SU-DHL-6 (cell line): ENCODE results near the gene NRP1.

ENCODE experiments used
- H2AFZ ChIP-seq: fragments of 200-600 bp; sonication (generic); 2 replicates; pipeline ENCODE4 v1.6.1; 2014; ENCODE audit warnings: low read depth, mild to moderate bottlenecking, moderate library complexity, mixed read lengths, antibody characterized with exemption, low read length; ENCODE audit not compliant: severe bottlenecking
- H3F3A ChIP-seq: fragments of 200-600 bp; shearing (Covaris generic); 2 replicates; pipeline ENCODE4 v1.6.0; 2016; ENCODE audit warnings: antibody characterized with exemption, mild to moderate bottlenecking; ENCODE audit not compliant: insufficient read depth
- H3K27ac ChIP-seq: fragments of 200-600 bp; sonication (generic); 2 replicates; pipeline ENCODE4 v1.5.1; 2016; ENCODE audit warnings: low read depth, mild to moderate bottlenecking, low read length, moderate library complexity, mixed read lengths
- H3K27me3 ChIP-seq: fragments of 200-600 bp; sonication (generic), shearing (Covaris generic); 2 replicates; pipeline ENCODE4 v1.6.0; 2014; ENCODE audit warnings: mild to moderate bottlenecking, low read length
- H3K36me3 ChIP-seq: fragments of 200-600 bp; sonication (generic); 2 replicates; pipeline ENCODE4 v1.6.1; 2014; ENCODE audit warnings: mild to moderate bottlenecking, low read length, mixed read lengths
- H3K4me2 ChIP-seq: fragments of 300-600, 200-600 bp; shearing (Covaris generic), sonication (generic); 2 replicates; pipeline ENCODE4 v1.6.0; 2014; ENCODE audit warnings: low read length, low read depth, mild to moderate bottlenecking; ENCODE audit not compliant: poor library complexity, severe bottlenecking
- H3K4me3 ChIP-seq: fragments of 200-600 bp; sonication (generic); 2 replicates; pipeline ENCODE4 v1.5.1; 2014; ENCODE audit warnings: antibody characterized with exemption, low read length, mild to moderate bottlenecking, mixed read lengths; ENCODE audit not compliant: insufficient read depth, poor library complexity, severe bottlenecking
- H3K79me2 ChIP-seq: fragments of 200-600 bp; sonication (generic); 2 replicates; pipeline ENCODE4 v1.6.1; 2014; ENCODE audit warnings: mild to moderate bottlenecking, low read length, moderate library complexity; ENCODE audit not compliant: insufficient read depth
- H3K9ac ChIP-seq: fragments of 200-600 bp; sonication (generic); 2 replicates; pipeline ENCODE4 v1.7.0; 2014; ENCODE audit warnings: mild to moderate bottlenecking, low read length
- H3K9me2 ChIP-seq: fragments of 200-600 bp; sonication (generic); replicated peaks from 2 replicates; pipeline ENCODE4 v1.6.1; 2014; ENCODE audit warnings: low read length; ENCODE audit not compliant: insufficient read depth
- H3K9me3 ChIP-seq: fragments of 200-600 bp; sonication (generic); 2 replicates; pipeline ENCODE4 v1.6.1; 2014; ENCODE audit warnings: low read length, mixed read lengths; ENCODE audit not compliant: insufficient read depth
- H4K20me1 ChIP-seq: fragments of 200-600 bp; sonication (generic); 2 replicates; pipeline ENCODE4 v1.6.1; 2014; ENCODE audit warnings: low read depth, mild to moderate bottlenecking, antibody characterized with exemption, low read length, moderate library complexity, mixed read lengths
- EZH2phosphoT487 ChIP-seq: fragments of 200-600 bp; sonication (generic), shearing (Covaris generic); conservative IDR thresholded peaks from 2 replicates; pipeline ENCODE4 v1.6.1; 2018; ENCODE audit warnings: mild to moderate bottlenecking, antibody characterized with exemption, low read length, moderate library complexity, mixed read lengths
- TF ChIP-seq, protein P1 (sequence below): fragments of 200-600 bp; sonication (generic); IDR thresholded peaks from one replicate; pipeline ENCODE4 v1.5.1; 2017; ENCODE audit warnings: antibody characterized with exemption, mild to moderate bottlenecking, low read length, moderate library complexity; ENCODE audit not compliant: insufficient read depth, poor library complexity, severe bottlenecking

Gene NRP1

DNA sequence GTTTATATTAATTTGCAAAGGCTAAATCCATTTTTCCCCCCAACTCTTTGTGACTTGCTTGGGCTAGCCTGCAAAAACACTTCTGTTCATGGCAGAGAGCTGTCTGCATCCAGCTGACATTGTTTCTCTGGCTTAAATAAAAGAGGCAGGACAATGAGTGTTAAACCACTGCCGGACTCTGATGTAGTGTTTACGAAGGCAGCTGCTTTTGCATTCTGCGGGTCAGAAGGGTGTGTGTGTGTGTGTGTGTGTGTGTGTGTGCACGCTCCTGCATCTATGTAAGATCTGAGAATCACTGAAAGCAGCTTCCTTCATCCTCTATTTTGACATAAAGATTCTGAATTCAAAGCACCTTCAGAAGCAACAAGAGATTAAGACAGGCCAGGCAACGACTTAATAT is 28.3 kb downstream of the NRP1 start:
- H3K79me2 ChIP-seq: no peaks in the 10 kb centered on the region
- TF ChIP-seq EZH2phosphoT487: no peak
- TF ChIP-seq, protein P1, sequence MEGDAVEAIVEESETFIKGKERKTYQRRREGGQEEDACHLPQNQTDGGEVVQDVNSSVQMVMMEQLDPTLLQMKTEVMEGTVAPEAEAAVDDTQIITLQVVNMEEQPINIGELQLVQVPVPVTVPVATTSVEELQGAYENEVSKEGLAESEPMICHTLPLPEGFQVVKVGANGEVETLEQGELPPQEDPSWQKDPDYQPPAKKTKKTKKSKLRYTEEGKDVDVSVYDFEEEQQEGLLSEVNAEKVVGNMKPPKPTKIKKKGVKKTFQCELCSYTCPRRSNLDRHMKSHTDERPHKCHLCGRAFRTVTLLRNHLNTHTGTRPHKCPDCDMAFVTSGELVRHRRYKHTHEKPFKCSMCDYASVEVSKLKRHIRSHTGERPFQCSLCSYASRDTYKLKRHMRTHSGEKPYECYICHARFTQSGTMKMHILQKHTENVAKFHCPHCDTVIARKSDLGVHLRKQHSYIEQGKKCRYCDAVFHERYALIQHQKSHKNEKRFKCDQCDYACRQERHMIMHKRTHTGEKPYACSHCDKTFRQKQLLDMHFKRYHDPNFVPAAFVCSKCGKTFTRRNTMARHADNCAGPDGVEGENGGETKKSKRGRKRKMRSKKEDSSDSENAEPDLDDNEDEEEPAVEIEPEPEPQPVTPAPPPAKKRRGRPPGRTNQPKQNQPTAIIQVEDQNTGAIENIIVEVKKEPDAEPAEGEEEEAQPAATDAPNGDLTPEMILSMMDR: no peak
- H3K27me3 ChIP-seq: no peaks in the 10 kb centered on the region
- H4K20me1 ChIP-seq: no peaks in the 10 kb centered on the region
- H3F3A ChIP-seq: no peaks in the 10 kb centered on the region
- H3K9me2 ChIP-seq: no peaks in the 10 kb centered on the region
- H3K9ac ChIP-seq: no peak overlapping the region
- no peak overlapping the region for H2AFZ ChIP-seq
- H3K27ac ChIP-seq: no peak overlapping the region
- no peaks in the 10 kb centered on the region for H3K9me3 ChIP-seq
- no peaks in the 10 kb centered on the region for H3K36me3 ChIP-seq
- H3K4me2 ChIP-seq: no peak overlapping the region
- no peak overlapping the region for H3K4me3 ChIP-seq

DNA sequence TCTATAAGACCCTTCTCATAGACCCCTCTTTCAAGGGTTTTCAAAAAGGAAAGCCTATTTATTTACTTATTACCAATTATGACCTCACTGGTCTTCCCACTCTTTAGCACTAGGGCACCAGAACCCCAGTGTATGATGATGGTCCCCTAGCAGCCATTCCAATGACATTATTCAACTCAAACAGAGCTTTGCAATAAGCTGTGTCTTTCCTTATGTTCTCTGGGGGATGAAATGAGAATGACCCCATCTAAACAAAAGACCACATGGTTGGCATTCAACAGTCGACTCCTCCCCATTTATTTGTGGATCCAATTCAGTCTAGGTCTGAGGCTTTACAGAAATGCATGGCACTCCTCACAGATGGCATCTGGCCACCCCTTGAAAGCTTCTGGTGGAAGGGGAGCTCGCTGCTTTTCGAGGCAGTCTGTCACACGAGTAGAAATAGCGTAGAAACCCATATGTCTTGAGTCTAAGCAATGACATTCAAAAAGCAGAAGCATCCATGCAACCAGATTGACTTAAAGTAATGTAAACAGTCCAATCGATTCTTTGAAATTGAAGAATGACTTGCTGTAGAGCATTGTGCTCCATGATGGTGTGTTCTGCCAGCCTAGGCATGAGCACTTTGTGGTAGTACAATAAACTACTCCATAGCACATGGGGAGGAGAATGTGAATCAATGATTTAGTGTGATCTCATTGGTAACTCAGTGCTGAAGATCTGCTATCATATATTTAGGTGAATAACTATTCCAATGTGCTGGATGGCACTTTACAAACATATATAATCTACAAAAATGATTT is 29.8 kb downstream of the NRP1 start:
- Histone ChIP-seq H3F3A (no peaks in the 10 kb centered on the region), H4K20me1 (no peaks in the 10 kb centered on the region), H3K36me3 (no peaks in the 10 kb centered on the region), H2AFZ (no peak overlapping the region), H3K27me3 (no peaks in the 10 kb centered on the region), H3K27ac (no peak overlapping the region), H3K4me2 (no peak overlapping the region), H3K9ac (no peak overlapping the region), H3K4me3 (no peak overlapping the region), H3K9me2 (no peaks in the 10 kb centered on the region), H3K9me3 (no peaks in the 10 kb centered on the region), H3K79me2 (no peaks in the 10 kb centered on the region)
- TF ChIP-seq EZH2phosphoT487: no peak
- TF ChIP-seq, protein P1: no peak

DNA sequence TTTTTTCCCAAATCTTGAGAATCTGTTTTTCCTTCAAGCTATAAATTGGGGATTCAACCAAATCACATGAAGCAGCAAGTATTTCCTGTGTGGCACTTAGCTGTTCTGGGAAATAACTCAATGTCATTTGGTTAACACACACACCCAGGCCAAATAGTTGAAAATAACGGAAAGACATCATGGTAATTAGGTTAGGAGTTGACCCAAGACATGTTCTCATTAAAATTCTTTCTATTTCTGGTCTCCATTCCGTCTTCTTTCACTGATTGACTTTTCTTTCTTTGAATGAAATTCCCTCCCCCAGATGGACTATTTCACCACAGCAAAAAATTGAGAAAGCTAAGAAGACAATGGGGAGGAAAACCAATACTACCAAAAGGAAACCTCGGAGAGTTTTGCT is 30.5 kb downstream of the NRP1 start:
- no peak overlapping the region for H3K4me3 ChIP-seq
- H2AFZ ChIP-seq: no peak overlapping the region
- no peaks in the 10 kb centered on the region for H3K79me2 ChIP-seq
- no peaks in the 10 kb centered on the region for H3F3A ChIP-seq
- no peaks in the 10 kb centered on the region for H4K20me1 ChIP-seq
- H3K9me2 ChIP-seq: no peaks in the 10 kb centered on the region
- H3K9me3 ChIP-seq: no peaks in the 10 kb centered on the region
- no peak overlapping the region for H3K27ac ChIP-seq
- H3K36me3 ChIP-seq: no peaks in the 10 kb centered on the region
- TF ChIP-seq EZH2phosphoT487: no peak
- no peak overlapping the region for H3K4me2 ChIP-seq
- no peaks in the 10 kb centered on the region for H3K27me3 ChIP-seq
- H3K9ac ChIP-seq: no peak overlapping the region

DNA sequence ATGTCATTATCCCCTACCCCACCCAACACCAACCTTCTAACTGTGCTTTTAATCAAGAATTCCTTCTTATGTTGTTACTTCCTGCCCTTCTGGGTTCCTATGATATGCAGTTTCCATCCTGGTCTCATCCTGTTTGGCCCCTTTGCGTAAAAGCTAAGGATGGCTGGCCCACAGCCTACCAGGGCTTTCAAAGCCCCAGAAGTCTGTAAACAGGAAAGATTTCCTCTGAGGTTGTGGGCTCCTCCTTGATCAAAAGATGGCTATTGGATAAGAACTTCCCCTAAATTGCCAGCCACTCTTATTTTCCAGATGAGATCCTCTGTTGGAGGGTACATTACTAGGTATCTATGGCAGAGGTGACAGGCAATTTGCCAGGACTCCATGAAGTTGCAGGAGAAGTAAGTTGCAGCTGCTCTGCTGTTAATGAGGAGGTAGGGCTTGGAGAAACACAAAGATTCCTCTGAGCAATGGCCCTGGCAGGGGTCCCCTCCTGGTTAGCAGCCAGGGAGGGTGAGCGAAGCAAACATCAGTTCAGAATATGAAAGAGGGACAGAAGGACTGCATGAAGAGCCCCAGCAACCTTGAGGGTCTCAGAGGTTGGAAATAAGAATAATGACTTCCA is 32.1 kb downstream of the NRP1 start:
- H3K27me3 ChIP-seq: no peaks in the 10 kb centered on the region
- no peaks in the 10 kb centered on the region for H3K36me3 ChIP-seq
- no peak overlapping the region for H3K27ac ChIP-seq
- H3F3A ChIP-seq: no peaks in the 10 kb centered on the region
- no peak overlapping the region for H3K9ac ChIP-seq
- no peak overlapping the region for H3K4me2 ChIP-seq
- H2AFZ ChIP-seq: no peak overlapping the region
- H3K79me2 ChIP-seq: no peaks in the 10 kb centered on the region
- H3K9me3 ChIP-seq: no peaks in the 10 kb centered on the region
- no peak for TF ChIP-seq EZH2phosphoT487
- no peaks in the 10 kb centered on the region for H3K9me2 ChIP-seq
- H3K4me3 ChIP-seq: no peak overlapping the region
- H4K20me1 ChIP-seq: no peaks in the 10 kb centered on the region
